Neutrophil (primary cell): Measurements from ENCODE around the gene ABCC12.
A peak's percentile ranks its signal among the peaks of the same experiment; 100 is the strongest.

ENCODE experiments used
- H3K27ac ChIP-seq: fragments of 200-600 bp; sonication (generic); 2 replicates; pipeline ENCODE4 v1.5.1; 2016; ENCODE audit warnings: mild to moderate bottlenecking, moderate library complexity
- H3K27me3 ChIP-seq: fragments of 200-600 bp; sonication (generic); 2 replicates; pipeline ENCODE4 v1.6.0; 2016; ENCODE audit warnings: mild to moderate bottlenecking
- H3K36me3 ChIP-seq: fragments of 200-600 bp; sonication (generic); 2 replicates; pipeline ENCODE4 v1.5.1; 2017
- H3K4me1 ChIP-seq, 2 experiments: fragments of 200-600 bp in 1 of 2; sonication (generic) in 1 of 2; 1 replicate in 1 of 2; 2 replicates in 1 of 2; pipeline versions ENCODE4 v1.5.1 to v1.6.1; 2013 to 2016; ENCODE audit warnings: low read depth in 1 of 2, low read length in 1 of 2, mild to moderate bottlenecking in 1 of 2, moderate library complexity in 1 of 2; ENCODE audit not compliant: control insufficient read depth in 1 of 2, insufficient read depth in 1 of 2
- H3K4me3 ChIP-seq, 2 experiments: fragments of 200-600 bp in 1 of 2; sonication (generic) in 1 of 2; 1 replicate in 1 of 2; 2 replicates in 1 of 2; pipeline ENCODE4 v1.5.1; 2013 to 2016; ENCODE audit warnings: low read depth in 1 of 2, low read length in 1 of 2, mild to moderate bottlenecking in 1 of 2, moderate library complexity in 1 of 2
- H3K9me3 ChIP-seq: fragments of 200-600 bp; sonication (generic); 2 replicates; pipeline ENCODE4 v1.5.1; 2016
- TF ChIP-seq, protein P1 (sequence below): fragments of 200-600 bp; sonication (generic); IDR thresholded peaks from 2 replicates; pipeline ENCODE4 v1.5.1; 2016; ENCODE audit warnings: antibody characterized with exemption

The ABCC12 gene

GRCh38 chr16:48121276-48121675 is 34.5 kb downstream of the ABCC12 start:
- peaks cover 7% of the 10 kb centered on the region for H3K27me3 ChIP-seq
- TF ChIP-seq, protein P1, sequence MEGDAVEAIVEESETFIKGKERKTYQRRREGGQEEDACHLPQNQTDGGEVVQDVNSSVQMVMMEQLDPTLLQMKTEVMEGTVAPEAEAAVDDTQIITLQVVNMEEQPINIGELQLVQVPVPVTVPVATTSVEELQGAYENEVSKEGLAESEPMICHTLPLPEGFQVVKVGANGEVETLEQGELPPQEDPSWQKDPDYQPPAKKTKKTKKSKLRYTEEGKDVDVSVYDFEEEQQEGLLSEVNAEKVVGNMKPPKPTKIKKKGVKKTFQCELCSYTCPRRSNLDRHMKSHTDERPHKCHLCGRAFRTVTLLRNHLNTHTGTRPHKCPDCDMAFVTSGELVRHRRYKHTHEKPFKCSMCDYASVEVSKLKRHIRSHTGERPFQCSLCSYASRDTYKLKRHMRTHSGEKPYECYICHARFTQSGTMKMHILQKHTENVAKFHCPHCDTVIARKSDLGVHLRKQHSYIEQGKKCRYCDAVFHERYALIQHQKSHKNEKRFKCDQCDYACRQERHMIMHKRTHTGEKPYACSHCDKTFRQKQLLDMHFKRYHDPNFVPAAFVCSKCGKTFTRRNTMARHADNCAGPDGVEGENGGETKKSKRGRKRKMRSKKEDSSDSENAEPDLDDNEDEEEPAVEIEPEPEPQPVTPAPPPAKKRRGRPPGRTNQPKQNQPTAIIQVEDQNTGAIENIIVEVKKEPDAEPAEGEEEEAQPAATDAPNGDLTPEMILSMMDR = no peak
- H3K4me3 ChIP-seq = no peak overlapping the region
- no peaks in the 10 kb centered on the region for H3K4me1 ChIP-seq
- no peak overlapping the region for H3K27ac ChIP-seq
- H3K9me3 ChIP-seq = no peaks in the 10 kb centered on the region
- no peaks in the 10 kb centered on the region for H3K36me3 ChIP-seq

GRCh38 chr16:48118841-48119240 is 37.0 kb downstream of the ABCC12 start:
- no peaks in the 10 kb centered on the region for H3K27me3 ChIP-seq
- no peak overlapping the region for H3K4me3 ChIP-seq
- H3K4me1 ChIP-seq = no peaks in the 10 kb centered on the region
- H3K27ac ChIP-seq = no peak overlapping the region
- TF ChIP-seq, protein P1 = no peak
- no peaks in the 10 kb centered on the region for H3K36me3 ChIP-seq
- H3K9me3 ChIP-seq = no peaks in the 10 kb centered on the region

DNA sequence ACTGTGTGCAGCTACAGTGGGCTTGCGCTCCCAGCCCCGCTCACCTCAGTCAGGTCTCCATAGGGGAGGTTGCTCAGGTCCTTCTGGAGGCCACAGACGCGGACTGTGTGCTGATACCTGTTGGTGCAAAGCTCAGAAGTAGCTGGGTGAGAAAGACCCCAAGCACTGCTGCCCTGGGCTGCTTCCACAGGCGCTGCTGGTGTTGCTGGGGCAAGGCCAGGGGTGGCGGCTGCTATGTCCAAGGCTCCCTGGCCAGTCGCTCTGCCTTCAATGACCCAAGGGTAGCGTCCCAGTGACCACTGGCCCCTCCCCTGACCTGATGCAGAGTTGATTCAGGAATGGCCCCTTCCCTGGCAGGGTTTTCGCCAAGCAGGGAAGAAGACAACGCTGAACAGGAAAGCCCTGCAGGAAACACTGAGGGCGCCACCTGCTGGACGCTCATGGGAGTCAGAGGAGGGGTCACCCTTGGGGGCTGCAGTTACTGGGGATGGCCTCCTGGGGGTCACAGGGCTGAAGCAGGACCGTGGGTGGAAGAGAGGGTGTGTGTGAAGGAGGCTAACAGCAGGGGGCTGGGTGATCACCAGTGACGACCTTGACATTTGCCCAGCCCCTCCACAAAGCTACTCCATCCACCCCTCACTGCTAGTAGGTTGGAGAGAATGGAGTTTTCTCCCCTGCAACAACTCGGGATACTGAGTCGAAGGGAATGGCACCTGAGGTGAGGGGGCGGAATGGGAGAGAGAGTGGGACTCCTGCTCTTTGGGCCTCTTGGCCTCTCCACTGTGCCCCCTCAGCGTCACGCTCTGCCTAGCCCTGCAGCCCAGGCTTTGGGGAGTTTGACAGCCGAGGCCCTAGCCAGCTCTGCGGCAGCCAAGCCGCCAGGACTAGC is 38.3 kb downstream of the ABCC12 start:
- H3K4me1 ChIP-seq = no peaks in the 10 kb centered on the region
- no peaks in the 10 kb centered on the region for H3K27me3 ChIP-seq
- TF ChIP-seq, protein P1 = peak; percentile 32
- H3K4me3 ChIP-seq = no peak overlapping the region
- no peaks in the 10 kb centered on the region for H3K9me3 ChIP-seq
- no peaks in the 10 kb centered on the region for H3K36me3 ChIP-seq
- no peak overlapping the region for H3K27ac ChIP-seq

DNA sequence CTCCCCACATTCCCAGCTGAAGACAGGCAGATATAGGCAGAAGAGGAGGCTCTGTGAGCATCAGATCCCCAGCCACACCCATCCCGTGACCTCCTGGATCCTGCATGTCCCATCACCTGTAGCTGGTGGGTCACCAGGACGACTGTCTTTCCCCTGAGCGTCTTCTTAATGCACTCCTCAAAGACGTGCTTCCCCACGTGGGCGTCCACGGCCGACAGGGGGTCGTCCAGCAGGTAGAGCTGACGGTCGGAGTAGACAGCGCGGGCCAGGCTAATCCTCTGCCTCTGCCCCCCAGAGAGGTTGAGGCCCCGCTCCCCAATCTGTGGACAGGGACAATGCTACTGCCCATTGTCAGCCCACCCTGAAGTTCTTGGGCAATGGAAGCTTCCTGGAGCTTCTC is 40.5 kb downstream of the ABCC12 start:
- no peaks in the 10 kb centered on the region for H3K36me3 ChIP-seq
- no peaks in the 10 kb centered on the region for H3K4me1 ChIP-seq
- peaks cover 4% of the 10 kb centered on the region for H3K27me3 ChIP-seq
- no peak overlapping the region for H3K27ac ChIP-seq
- H3K4me3 ChIP-seq = no peak overlapping the region
- TF ChIP-seq, protein P1 = no peak
- no peaks in the 10 kb centered on the region for H3K9me3 ChIP-seq

DNA sequence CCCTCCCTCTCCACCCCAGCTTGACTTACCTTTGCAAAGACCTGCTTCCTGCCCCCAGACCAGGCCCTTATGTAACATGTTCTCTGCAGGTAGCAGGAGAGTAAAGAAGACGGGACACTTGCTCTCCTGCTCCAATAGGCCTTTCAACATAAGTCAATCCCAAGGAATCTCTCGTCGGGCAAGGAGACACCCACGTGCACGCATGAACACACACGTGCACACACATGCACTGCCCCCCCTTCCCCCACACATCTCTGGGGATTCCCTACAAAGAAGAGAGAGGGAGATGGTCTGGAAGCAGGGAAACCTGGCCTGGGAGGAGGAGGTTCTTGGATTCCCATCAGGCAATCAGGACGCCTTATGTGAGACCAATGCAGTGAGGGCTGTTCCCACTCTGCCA is 41.4 kb downstream of the ABCC12 start:
- no peaks in the 10 kb centered on the region for H3K4me1 ChIP-seq
- peaks cover 4% of the 10 kb centered on the region for H3K27me3 ChIP-seq
- no peak overlapping the region for H3K4me3 ChIP-seq
- TF ChIP-seq, protein P1 = no peak
- no peaks in the 10 kb centered on the region for H3K9me3 ChIP-seq
- H3K36me3 ChIP-seq = no peaks in the 10 kb centered on the region
- no peak overlapping the region for H3K27ac ChIP-seq
